SK-N-SH treated with all-trans-retinoic acid at 6 μM for 48 hours (cell line): ENCODE data around the gene HDAC1.

Experiments used
- BACH2 ChIP-seq: fragments of 250-450 bp; sonication (Bioruptor Pico); IDR thresholded peaks from 2 replicates; pipeline ENCODE4 v1.9.0; 2021; ENCODE audit warnings: mild to moderate bottlenecking, borderline replicate concordance
- CREB5 ChIP-seq: fragments of 250-450 bp; sonication (Bioruptor Pico); IDR thresholded peaks from 2 replicates; pipeline ENCODE4 v1.5.1; 2020; ENCODE audit warnings: low read depth, mild to moderate bottlenecking, moderate library complexity
- PATZ1 ChIP-seq: fragments of 250-450 bp; sonication (Bioruptor Pico); IDR thresholded peaks from 2 replicates; pipeline ENCODE4 v1.8.0; 2020; ENCODE audit warnings: mild to moderate bottlenecking, moderate library complexity, borderline replicate concordance
- RARB ChIP-seq: fragments of 250-450 bp; sonication (Bioruptor Pico); IDR thresholded peaks from 2 replicates; pipeline ENCODE4 v1.8.0; 2021; ENCODE audit warnings: mild to moderate bottlenecking, moderate library complexity
- TCF4 ChIP-seq: fragments of 250-450 bp; sonication (Bioruptor Pico); IDR thresholded peaks from 2 replicates; pipeline ENCODE4 v1.8.0; 2021; ENCODE audit warnings: mild to moderate bottlenecking, moderate library complexity, borderline replicate concordance
- TSHZ2 ChIP-seq: fragments of 250-450 bp; sonication (Bioruptor Pico); IDR thresholded peaks from 2 replicates; pipeline ENCODE4 v1.5.0; 2020; ENCODE audit warnings: mild to moderate bottlenecking, moderate library complexity
- ZFP3 ChIP-seq: fragments of 250-450 bp; sonication (Bioruptor Pico); IDR thresholded peaks from 2 replicates; pipeline ENCODE4 v1.5.0; 2020; ENCODE audit warnings: mild to moderate bottlenecking, moderate library complexity

- TF ChIP-seq BACH2 (no peak), CREB5 (CRISPR knock-in tag) (no peak), RARB (CRISPR knock-in tag) (no peak), ZFP3 (CRISPR knock-in tag) (no peak), PATZ1 (CRISPR knock-in tag) (no peak), TCF4 (CRISPR knock-in tag) (no peak), TSHZ2 (CRISPR knock-in tag) (no peak)
Observed at GRCh38 chr1:32336591-32336932, 44.7 kb downstream of the HDAC1 start.
